A549 (cell line): Measurements from ENCODE around the gene ABO. TPM values are rescaled to one million over a fixed set of nuclear protein-coding genes. Genes with fewer than 3 reads are reported as not detected.

Experiments
- ATAC-seq, 2 experiments: fragments of 200-7000 bp in 1 of 2; fragments of >200 bp in 1 of 2; cut with Nextera tagmentation in 1 of 2; cut with Tn5 transposase in 1 of 2; 3 replicates each; pipeline versions ENCODE4 v1.8.0 to v1.9.1; 2018 to 2020; ENCODE audit warnings: mild to moderate bottlenecking in 1 of 2, moderate library complexity in 1 of 2
- CTCF ChIA-PET: fragments of 300-600 bp; sonication (Branson Sonifier 250); formaldehyde crosslinking; extraction: SDS; loops from one replicate; lab custom pipeline; 2021; ENCODE audit warnings: antibody characterized with exemption, inconsistent platforms; lab: Yijun Ruan, JAX
- POLR2A ChIA-PET: fragments of 350-600 bp; formaldehyde crosslinking; extraction: SDS; loops from one replicate; lab custom pipeline; 2021; ENCODE audit warnings: antibody characterized with exemption, inconsistent platforms; lab: Yijun Ruan, JAX
- DNase-seq, 2 experiments: peaks; one replicate each; pipeline versions ENCODE4 v3.0.0 to v3.0.0-alpha.2; 2011 to 2016; ENCODE audit warnings: low read depth in 1 of 2, low spot score in 1 of 2
- FAIRE-seq: peaks from 2 replicates; lab custom pipeline; 2011; peaks lifted over from hg19 to GRCh38; lab: Jason Lieb, UNC
- H3K27ac ChIP-seq, 2 experiments: fragments of >200 bp; sonication (Bioruptor Twin); formaldehyde crosslinking; 3 replicates each; pipeline ENCODE4 v1.5.1; 2016 to 2017
- H3K4me1 ChIP-seq: fragments of >200 bp; sonication (Bioruptor Twin); formaldehyde crosslinking; 3 replicates; pipeline ENCODE4 v1.6.1; 2016
- H3K4me2 ChIP-seq: fragments of >200 bp; sonication (Bioruptor Twin); formaldehyde crosslinking; 3 replicates; pipeline ENCODE4 v1.6.1; 2016
- H3K4me3 ChIP-seq: fragments of >200 bp; sonication (Bioruptor Twin); formaldehyde crosslinking; 3 replicates; pipeline ENCODE4 v1.5.1; 2016
- H3K9me3 ChIP-seq: fragments of >200 bp; sonication (Bioruptor Twin); formaldehyde crosslinking; 3 replicates; pipeline ENCODE4 v1.6.1; 2016
- BHLHE40 ChIP-seq: IDR thresholded peaks from 2 replicates; pipeline ENCODE4 v1.6.1; 2012; ENCODE audit warnings: low read depth, low read length, inconsistent platforms
- CBX2 ChIP-seq: fragments of 200-600 bp; sonication (generic); IDR thresholded peaks from 2 replicates; pipeline ENCODE4 v1.6.1; 2016; ENCODE audit warnings: low read depth, mild to moderate bottlenecking, borderline replicate concordance
- CEBPB ChIP-seq, 2 experiments: fragments of >200 bp in 1 of 2; sonication (Bioruptor Twin) in 1 of 2; formaldehyde crosslinking in 1 of 2; IDR thresholded peaks; 2 replicates each; pipeline ENCODE4 v1.6.1; 2012 to 2016
- CHD2 ChIP-seq: fragments of 150-350 bp; IDR thresholded peaks from 2 replicates; pipeline ENCODE4 v1.6.1; 2014; ENCODE audit warnings: low read length; ENCODE audit not compliant: partially characterized antibody
- CHD4 ChIP-seq: fragments of 200-600 bp; sonication (generic); IDR thresholded peaks from 2 replicates; pipeline ENCODE4 v1.6.1; 2016; ENCODE audit warnings: antibody characterized with exemption, mild to moderate bottlenecking, borderline replicate concordance
- EHMT2 ChIP-seq: fragments of 200-600 bp; sonication (generic); IDR thresholded peaks from 2 replicates; pipeline ENCODE4 v1.6.1; 2016; ENCODE audit warnings: antibody characterized with exemption, low read depth, mild to moderate bottlenecking, moderate library complexity
- EP300 ChIP-seq, 2 experiments: fragments of >200 bp; sonication (Bioruptor Twin); formaldehyde crosslinking; IDR thresholded peaks; 2 replicates in 1 of 2; 3 replicates in 1 of 2; pipeline ENCODE4 v1.6.1; 2016 to 2017
- ESRRA ChIP-seq: fragments of 150-350 bp; IDR thresholded peaks from 2 replicates; pipeline ENCODE4 v1.6.1; 2014; ENCODE audit warnings: mild to moderate bottlenecking, low read length, borderline replicate concordance
- FOXS1 ChIP-seq: fragments of 250-450 bp; sonication (Bioruptor Pico); IDR thresholded peaks from 2 replicates; pipeline ENCODE4 v1.5.0; 2020; ENCODE audit warnings: mild to moderate bottlenecking, moderate library complexity
- HEYL ChIP-seq: fragments of 250-450 bp; sonication (Bioruptor Pico); IDR thresholded peaks from 2 replicates; pipeline ENCODE4 v1.8.0; 2021; ENCODE audit warnings: mild to moderate bottlenecking, moderate library complexity
- HOXA7 ChIP-seq: fragments of 250-450 bp; sonication (Bioruptor Pico); IDR thresholded peaks from 2 replicates; pipeline ENCODE4 v1.5.0; 2020; ENCODE audit warnings: mild to moderate bottlenecking, moderate library complexity
- JUN ChIP-seq, 2 experiments: fragments of >200 bp; sonication (Bioruptor Twin); formaldehyde crosslinking; IDR thresholded peaks; 2 replicates in 1 of 2; 3 replicates in 1 of 2; pipeline ENCODE4 v1.6.1; 2016 to 2017
- JUNB ChIP-seq: fragments of >200 bp; sonication (Bioruptor Twin); formaldehyde crosslinking; IDR thresholded peaks from 2 replicates; pipeline ENCODE4 v1.6.1; 2016
- MAZ ChIP-seq: fragments of 150-350 bp; IDR thresholded peaks from 2 replicates; pipeline ENCODE4 v1.6.1; 2014; ENCODE audit warnings: antibody characterized with exemption, low read depth, low read length, borderline replicate concordance
- NFE2L2 ChIP-seq: fragments of 150-350 bp; conservative IDR thresholded peaks from 2 replicates; pipeline ENCODE4 v1.6.1; 2014; ENCODE audit warnings: low read length
- POLR2A ChIP-seq: IDR thresholded peaks from 2 replicates; pipeline ENCODE4 v1.6.1; 2012; ENCODE audit warnings: mild to moderate bottlenecking, low read length
- POLR2AphosphoS2 ChIP-seq: conservative IDR thresholded peaks from 2 replicates; pipeline ENCODE4 v1.6.1; 2012; ENCODE audit warnings: low read length, improper control_type of control experiment, inconsistent platforms
- RCOR1 ChIP-seq: fragments of 150-350 bp; IDR thresholded peaks from 2 replicates; pipeline ENCODE4 v1.6.1; 2014; ENCODE audit warnings: antibody characterized with exemption, low read length, low read depth
- SREBF2 ChIP-seq: fragments of 450-650 bp; IDR thresholded peaks from 2 replicates; pipeline ENCODE4 v1.6.1; 2014; ENCODE audit warnings: mild to moderate bottlenecking, moderate library complexity
- ZFP36 ChIP-seq: fragments of 450-650 bp; IDR thresholded peaks from 2 replicates; pipeline ENCODE4 v1.6.1; 2014; ENCODE audit warnings: borderline replicate concordance; ENCODE audit not compliant: partially characterized antibody
- WGBS: methylation state at CpG from one replicate; pipeline ENCODE4 v1.1.6; 2017; ENCODE audit errors: missing lambda C conversion rate; 5-methylcytosine and 5-hydroxymethylcytosine counted together
- polyA plus RNA-seq, 4 experiments: library from polyadenylated mRNA; depleted of rRNA in 3 of 4; stranded (reverse); fragments of >200 nt; fragmentation: RNase III in 1 of 4; extraction: RNeasy Plus Mini Kit Qiagen cat#74134 plus additional on column Dnase treatment in 1 of 4; gene quantifications; 2 replicates in 3 of 4; 3 replicates in 1 of 4; pipeline ENCODE4 v1.2.3, GENCODE V29; 2011 to 2017
- TF ChIP-seq, protein P1 (sequence below): fragments of 250-450 bp; sonication (Bioruptor Pico); IDR thresholded peaks from 2 replicates; pipeline ENCODE4 v1.5.0; 2021; ENCODE audit warnings: mild to moderate bottlenecking, moderate library complexity, borderline replicate concordance
- TF ChIP-seq, protein P2 (sequence below): IDR thresholded peaks from 2 replicates; pipeline ENCODE4 v1.6.1; 2012
- TF ChIP-seq, protein P3 (sequence below): fragments of >200 bp; sonication (Bioruptor Twin); formaldehyde crosslinking; IDR thresholded peaks from 3 replicates; pipeline ENCODE4 v1.6.1; 2016
- TF ChIP-seq, protein P4 (sequence below): IDR thresholded peaks from 2 replicates; pipeline ENCODE4 v1.6.1; 2012; ENCODE audit warnings: low read depth, borderline replicate concordance
- TF ChIP-seq, protein P5 (sequence below): fragments of 200-600 bp; sonication (generic); IDR thresholded peaks from 2 replicates; pipeline ENCODE4 v1.6.1; 2016; ENCODE audit warnings: antibody characterized with exemption, mild to moderate bottlenecking, moderate library complexity

Gene ABO
- polyA plus RNA-seq, 2 of the 4 experiments (the other 2 are of a cell fraction): not detected

DNA sequence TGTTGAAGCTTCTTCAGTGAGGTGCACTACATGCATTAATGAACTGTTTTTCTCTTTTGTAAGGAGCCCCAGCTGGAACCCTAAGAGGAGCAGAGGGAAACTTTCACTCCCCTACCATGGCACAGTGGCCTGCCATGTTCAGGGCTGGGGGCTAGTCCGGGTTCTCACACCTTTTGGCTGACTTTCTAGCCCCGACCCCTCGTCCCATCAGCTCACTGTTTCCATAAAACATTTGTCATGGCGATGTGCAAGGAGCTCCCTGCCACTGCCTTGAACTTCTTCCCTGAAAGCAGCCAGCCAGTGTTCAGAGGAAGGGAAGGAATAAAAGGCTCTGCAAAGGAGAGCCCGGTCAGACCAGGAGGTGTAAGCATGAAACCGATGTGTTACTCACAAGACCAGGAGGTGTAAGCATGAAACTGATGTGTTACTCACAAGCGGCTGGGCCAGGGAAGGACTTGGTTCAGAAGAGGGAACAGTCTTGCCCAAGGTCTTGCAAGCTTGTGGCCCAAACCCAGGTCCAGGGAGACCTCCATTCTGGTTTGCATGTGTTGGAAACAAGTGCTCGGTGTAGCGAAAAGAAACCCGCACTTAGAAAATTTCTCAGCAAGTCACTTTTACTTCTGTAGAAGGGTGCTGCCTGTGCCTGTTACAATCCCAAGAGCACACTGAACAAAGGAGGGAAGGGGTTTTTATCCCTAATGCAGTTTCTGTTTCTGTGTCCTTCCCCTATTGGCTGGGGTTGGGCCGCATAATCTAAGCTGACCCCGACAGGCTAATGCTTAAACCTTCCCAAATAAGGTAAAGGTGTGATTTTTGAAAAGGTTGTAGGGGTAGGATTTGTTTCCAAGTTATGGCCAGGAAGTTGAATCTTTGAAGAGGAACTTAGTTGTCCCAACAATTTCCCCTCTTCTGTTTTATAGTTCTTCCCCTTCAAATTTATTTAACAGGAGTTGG is 3.4 kb upstream of the ABO start:
- Histone ChIP-seq H3K4me2 (no peak overlapping the region), H3K27ac (no peak overlapping the region), H3K9me3 (no peaks in the 10 kb centered on the region), H3K4me1 (no peaks in the 10 kb centered on the region; the same call in 2 of the 3 replicates), H3K4me3 (no peak overlapping the region)
- DNase-seq (no peak), FAIRE-seq (no peak), ATAC-seq (no peak)
- POLR2A ChIA-PET: no interaction called here
- 59% methylated on average over 12 of the region's 12 CpGs for WGBS
- TF ChIP-seq JUN (IDR thresholded peaks at IDR 0.05) (no peak), ZFP36 (no peak), NFE2L2 (no peak), JUNB (no peak), HEYL (CRISPR knock-in tag) (no peak), SREBF2 (no peak), CBX2 (no peak), BHLHE40 (no peak), EP300 (IDR thresholded peaks at IDR 0.05) (no peak), MAZ (no peak), EHMT2 (no peak), ESRRA (no peak), POLR2AphosphoS2 (no peak)
- TF ChIP-seq, protein P1, sequence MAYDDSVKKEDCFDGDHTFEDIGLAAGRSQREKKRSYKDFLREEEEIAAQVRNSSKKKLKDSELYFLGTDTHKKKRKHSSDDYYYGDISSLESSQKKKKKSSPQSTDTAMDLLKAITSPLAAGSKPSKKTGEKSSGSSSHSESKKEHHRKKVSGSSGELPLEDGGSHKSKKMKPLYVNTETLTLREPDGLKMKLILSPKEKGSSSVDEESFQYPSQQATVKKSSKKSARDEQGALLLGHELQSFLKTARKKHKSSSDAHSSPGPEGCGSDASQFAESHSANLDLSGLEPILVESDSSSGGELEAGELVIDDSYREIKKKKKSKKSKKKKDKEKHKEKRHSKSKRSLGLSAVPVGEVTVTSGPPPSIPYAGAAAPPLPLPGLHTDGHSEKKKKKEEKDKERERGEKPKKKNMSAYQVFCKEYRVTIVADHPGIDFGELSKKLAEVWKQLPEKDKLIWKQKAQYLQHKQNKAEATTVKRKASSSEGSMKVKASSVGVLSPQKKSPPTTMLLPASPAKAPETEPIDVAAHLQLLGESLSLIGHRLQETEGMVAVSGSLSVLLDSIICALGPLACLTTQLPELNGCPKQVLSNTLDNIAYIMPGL: no peak
- TF ChIP-seq, protein P2, sequence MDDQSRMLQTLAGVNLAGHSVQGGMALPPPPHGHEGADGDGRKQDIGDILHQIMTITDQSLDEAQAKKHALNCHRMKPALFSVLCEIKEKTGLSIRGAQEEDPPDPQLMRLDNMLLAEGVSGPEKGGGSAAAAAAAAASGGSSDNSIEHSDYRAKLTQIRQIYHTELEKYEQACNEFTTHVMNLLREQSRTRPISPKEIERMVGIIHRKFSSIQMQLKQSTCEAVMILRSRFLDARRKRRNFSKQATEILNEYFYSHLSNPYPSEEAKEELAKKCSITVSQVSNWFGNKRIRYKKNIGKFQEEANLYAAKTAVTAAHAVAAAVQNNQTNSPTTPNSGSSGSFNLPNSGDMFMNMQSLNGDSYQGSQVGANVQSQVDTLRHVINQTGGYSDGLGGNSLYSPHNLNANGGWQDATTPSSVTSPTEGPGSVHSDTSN: no peak
- TF ChIP-seq, protein P3, sequence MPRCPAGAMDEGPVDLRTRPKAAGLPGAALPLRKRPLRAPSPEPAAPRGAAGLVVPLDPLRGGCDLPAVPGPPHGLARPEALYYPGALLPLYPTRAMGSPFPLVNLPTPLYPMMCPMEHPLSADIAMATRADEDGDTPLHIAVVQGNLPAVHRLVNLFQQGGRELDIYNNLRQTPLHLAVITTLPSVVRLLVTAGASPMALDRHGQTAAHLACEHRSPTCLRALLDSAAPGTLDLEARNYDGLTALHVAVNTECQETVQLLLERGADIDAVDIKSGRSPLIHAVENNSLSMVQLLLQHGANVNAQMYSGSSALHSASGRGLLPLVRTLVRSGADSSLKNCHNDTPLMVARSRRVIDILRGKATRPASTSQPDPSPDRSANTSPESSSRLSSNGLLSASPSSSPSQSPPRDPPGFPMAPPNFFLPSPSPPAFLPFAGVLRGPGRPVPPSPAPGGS: no peak
- CTCF ChIA-PET: interaction anchor here (1.0 to 1.9 kb wide), 5 partner anchors 10 to 52 kb away, joined by 3 to 6 read pairs (median 4); no protein-coding TSS in a partner anchor

DNA sequence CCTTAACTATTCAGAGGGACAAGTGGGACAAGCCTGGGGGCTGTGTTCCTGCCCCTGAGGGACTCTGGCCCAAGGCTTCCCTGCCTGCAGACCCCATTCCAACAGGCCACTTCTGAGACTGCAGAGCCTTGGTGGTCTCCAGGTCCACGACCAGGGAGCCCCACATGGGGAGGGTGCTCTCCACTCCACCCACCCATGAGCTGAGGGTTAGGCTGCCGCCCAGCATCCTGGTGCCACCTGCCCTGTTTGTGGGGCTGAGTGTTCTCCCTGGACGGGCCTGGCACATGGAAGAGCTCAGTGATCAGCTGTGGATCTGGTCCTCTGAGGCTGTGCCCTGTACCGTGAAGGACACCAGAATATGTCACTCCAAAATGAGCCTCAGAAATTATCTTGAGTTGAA is 2.5 kb upstream of the ABO start:
- Histone ChIP-seq H3K27ac (no peak overlapping the region), H3K4me1 (no peaks in the 10 kb centered on the region; the same call in 2 of the 3 replicates), H3K4me3 (no peak overlapping the region), H3K4me2 (no peak overlapping the region), H3K9me3 (no peaks in the 10 kb centered on the region)
- ATAC-seq: peak in 1 of 2 experiments; percentile 40; a peak in 4 of 6 replicates
- FAIRE-seq: no peak
- 0% methylated on average over 2 of the region's 4 CpGs for WGBS
- DNase-seq: no peak
- CTCF ChIA-PET: interaction anchor here (1.8 kb wide), 1 partner anchor 38 kb away, joined by 5 read pairs; no protein-coding TSS in a partner anchor
- POLR2A ChIA-PET: no interaction called here
- TF ChIP-seq RCOR1 (no peak), CHD2 (no peak), CEBPB (IDR thresholded peaks at IDR 0.05) (no peak), EHMT2 (no peak), POLR2A (no peak), EP300 (IDR thresholded peaks at IDR 0.05) (no peak), CHD4 (no peak), FOXS1 (CRISPR knock-in tag) (no peak), SREBF2 (no peak), HOXA7 (no peak)
- TF ChIP-seq, protein P4, sequence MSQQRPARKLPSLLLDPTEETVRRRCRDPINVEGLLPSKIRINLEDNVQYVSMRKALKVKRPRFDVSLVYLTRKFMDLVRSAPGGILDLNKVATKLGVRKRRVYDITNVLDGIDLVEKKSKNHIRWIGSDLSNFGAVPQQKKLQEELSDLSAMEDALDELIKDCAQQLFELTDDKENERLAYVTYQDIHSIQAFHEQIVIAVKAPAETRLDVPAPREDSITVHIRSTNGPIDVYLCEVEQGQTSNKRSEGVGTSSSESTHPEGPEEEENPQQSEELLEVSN: no peak
- TF ChIP-seq, protein P5, sequence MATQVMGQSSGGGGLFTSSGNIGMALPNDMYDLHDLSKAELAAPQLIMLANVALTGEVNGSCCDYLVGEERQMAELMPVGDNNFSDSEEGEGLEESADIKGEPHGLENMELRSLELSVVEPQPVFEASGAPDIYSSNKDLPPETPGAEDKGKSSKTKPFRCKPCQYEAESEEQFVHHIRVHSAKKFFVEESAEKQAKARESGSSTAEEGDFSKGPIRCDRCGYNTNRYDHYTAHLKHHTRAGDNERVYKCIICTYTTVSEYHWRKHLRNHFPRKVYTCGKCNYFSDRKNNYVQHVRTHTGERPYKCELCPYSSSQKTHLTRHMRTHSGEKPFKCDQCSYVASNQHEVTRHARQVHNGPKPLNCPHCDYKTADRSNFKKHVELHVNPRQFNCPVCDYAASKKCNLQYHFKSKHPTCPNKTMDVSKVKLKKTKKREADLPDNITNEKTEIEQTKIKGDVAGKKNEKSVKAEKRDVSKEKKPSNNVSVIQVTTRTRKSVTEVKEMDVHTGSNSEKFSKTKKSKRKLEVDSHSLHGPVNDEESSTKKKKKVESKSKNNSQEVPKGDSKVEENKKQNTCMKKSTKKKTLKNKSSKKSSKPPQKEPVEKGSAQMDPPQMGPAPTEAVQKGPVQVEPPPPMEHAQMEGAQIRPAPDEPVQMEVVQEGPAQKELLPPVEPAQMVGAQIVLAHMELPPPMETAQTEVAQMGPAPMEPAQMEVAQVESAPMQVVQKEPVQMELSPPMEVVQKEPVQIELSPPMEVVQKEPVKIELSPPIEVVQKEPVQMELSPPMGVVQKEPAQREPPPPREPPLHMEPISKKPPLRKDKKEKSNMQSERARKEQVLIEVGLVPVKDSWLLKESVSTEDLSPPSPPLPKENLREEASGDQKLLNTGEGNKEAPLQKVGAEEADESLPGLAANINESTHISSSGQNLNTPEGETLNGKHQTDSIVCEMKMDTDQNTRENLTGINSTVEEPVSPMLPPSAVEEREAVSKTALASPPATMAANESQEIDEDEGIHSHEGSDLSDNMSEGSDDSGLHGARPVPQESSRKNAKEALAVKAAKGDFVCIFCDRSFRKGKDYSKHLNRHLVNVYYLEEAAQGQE: no peak
- TF ChIP-seq, protein P1: no peak
